Neuron (in vitro differentiated cells): ENCODE data around the gene NANOS1.
A peak's percentile ranks its signal among the peaks of the same experiment; 100 is the strongest.

ENCODE experiments used
- H2AFZ ChIP-seq: one replicate; pipeline ENCODE4 v1.6.1; 2013; ENCODE audit warnings: low read depth, mild to moderate bottlenecking, inconsistent platforms, low read length, moderate library complexity
- H3K27me3 ChIP-seq: one replicate; pipeline ENCODE4 v1.6.1; 2013; ENCODE audit warnings: low read length; ENCODE audit not compliant: insufficient read depth
- H3K36me3 ChIP-seq: one replicate; pipeline ENCODE4 v1.6.1; 2013; ENCODE audit warnings: low read length; ENCODE audit not compliant: insufficient read depth
- H3K4me1 ChIP-seq: one replicate; pipeline ENCODE4 v1.6.1; 2013; ENCODE audit warnings: low read length; ENCODE audit not compliant: insufficient read depth
- H3K4me3 ChIP-seq: 2 replicates; pipeline ENCODE4 v1.5.1; 2013; ENCODE audit warnings: mild to moderate bottlenecking, low read length, moderate library complexity
- H3K9me3 ChIP-seq: one replicate; pipeline ENCODE4 v1.6.1; 2013; ENCODE audit warnings: low read length

NANOS1 gene

GRCh38 chr10:119049777-119050176 is 20.3 kb downstream of the NANOS1 start:
- Histone ChIP-seq H3K27me3 (no peaks in the 10 kb centered on the region), H3K4me1 (no peaks in the 10 kb centered on the region), H2AFZ (no peak overlapping the region), H3K36me3 (peaks cover 94% of the 10 kb centered on the region), H3K9me3 (peaks cover 2% of the 10 kb centered on the region), H3K4me3 (no peak overlapping the region)

- H3K4me3 ChIP-seq, result no peak overlapping the region
- no peaks in the 10 kb centered on the region for H3K4me1 ChIP-seq
- H3K9me3 ChIP-seq, result peaks cover 2% of the 10 kb centered on the region
- H3K27me3 ChIP-seq, result no peaks in the 10 kb centered on the region
- H2AFZ ChIP-seq, result no peak overlapping the region
- peaks cover 94% of the 10 kb centered on the region for H3K36me3 ChIP-seq
These were observed 22.3 kb downstream of the NANOS1 start for GRCh38 chr10:119051775-119052174.

- no peak overlapping the region for H2AFZ ChIP-seq
- peaks cover 2% of the 10 kb centered on the region for H3K9me3 ChIP-seq
- H3K4me3 ChIP-seq, result no peak overlapping the region
- no peaks in the 10 kb centered on the region for H3K4me1 ChIP-seq
- H3K27me3 ChIP-seq, result no peaks in the 10 kb centered on the region
- H3K36me3 ChIP-seq, result peaks cover 97% of the 10 kb centered on the region
These were observed 26.0 kb downstream of the NANOS1 start for GRCh38 chr10:119055472-119055871.

GRCh38 chr10:119058010-119058409 is 28.5 kb downstream of the NANOS1 start:
- peaks cover 97% of the 10 kb centered on the region for H3K36me3 ChIP-seq

GRCh38 chr10:119059557-119059956 is 30.0 kb downstream of the NANOS1 start:
- no peaks in the 10 kb centered on the region for H3K9me3 ChIP-seq
- H2AFZ ChIP-seq, result no peak overlapping the region
- H3K4me3 ChIP-seq, result no peak overlapping the region
- no peaks in the 10 kb centered on the region for H3K27me3 ChIP-seq
- H3K4me1 ChIP-seq, result no peaks in the 10 kb centered on the region
- peaks cover 98% of the 10 kb centered on the region for H3K36me3 ChIP-seq

More at GRCh38 chr10:119058010-119058409, 28.5 kb downstream of the NANOS1 start:
- H3K4me1 ChIP-seq, result no peaks in the 10 kb centered on the region
- peaks cover 2% of the 10 kb centered on the region for H3K9me3 ChIP-seq
- H2AFZ ChIP-seq, result no peak overlapping the region
- no peaks in the 10 kb centered on the region for H3K27me3 ChIP-seq
- H3K4me3 ChIP-seq, result no peak overlapping the region

GRCh38 chr10:119060107-119060506 is 30.6 kb downstream of the NANOS1 start:
- Histone ChIP-seq H2AFZ (no peak overlapping the region), H3K27me3 (no peaks in the 10 kb centered on the region), H3K9me3 (no peaks in the 10 kb centered on the region), H3K4me3 (no peak overlapping the region), H3K4me1 (no peaks in the 10 kb centered on the region), H3K36me3 (peaks cover 97% of the 10 kb centered on the region)

DNA sequence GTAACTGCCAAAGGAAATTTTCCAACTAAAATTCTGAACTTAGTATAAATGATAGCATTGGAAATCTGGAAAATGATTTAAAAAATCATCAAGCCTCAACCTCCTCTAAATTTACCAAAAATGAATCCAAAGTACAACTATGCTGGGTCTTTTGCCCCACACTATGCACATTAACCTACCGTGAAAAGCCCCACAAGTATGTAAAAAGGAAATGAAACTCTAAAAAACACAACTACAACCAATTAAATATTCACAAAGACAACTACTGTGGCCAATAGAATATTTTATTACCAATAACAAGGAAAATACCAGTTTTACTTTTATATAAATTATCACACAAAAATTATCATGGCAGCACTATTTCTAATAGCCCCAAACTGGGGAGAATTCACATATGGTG is 31.8 kb downstream of the NANOS1 start:
- no peaks in the 10 kb centered on the region for H3K9me3 ChIP-seq
- H3K27me3 ChIP-seq, result no peaks in the 10 kb centered on the region
- H3K4me1 ChIP-seq, result no peaks in the 10 kb centered on the region
- no peak overlapping the region for H2AFZ ChIP-seq
- peaks cover 94% of the 10 kb centered on the region for H3K36me3 ChIP-seq
- no peak overlapping the region for H3K4me3 ChIP-seq

GRCh38 chr10:119061926-119062325 is 32.4 kb downstream of the NANOS1 start:
- no peaks in the 10 kb centered on the region for H3K4me1 ChIP-seq
- no peak overlapping the region for H2AFZ ChIP-seq
- H3K9me3 ChIP-seq, result no peaks in the 10 kb centered on the region
- H3K4me3 ChIP-seq, result no peak overlapping the region
- H3K36me3 ChIP-seq, result peaks cover 93% of the 10 kb centered on the region
- no peaks in the 10 kb centered on the region for H3K27me3 ChIP-seq

DNA sequence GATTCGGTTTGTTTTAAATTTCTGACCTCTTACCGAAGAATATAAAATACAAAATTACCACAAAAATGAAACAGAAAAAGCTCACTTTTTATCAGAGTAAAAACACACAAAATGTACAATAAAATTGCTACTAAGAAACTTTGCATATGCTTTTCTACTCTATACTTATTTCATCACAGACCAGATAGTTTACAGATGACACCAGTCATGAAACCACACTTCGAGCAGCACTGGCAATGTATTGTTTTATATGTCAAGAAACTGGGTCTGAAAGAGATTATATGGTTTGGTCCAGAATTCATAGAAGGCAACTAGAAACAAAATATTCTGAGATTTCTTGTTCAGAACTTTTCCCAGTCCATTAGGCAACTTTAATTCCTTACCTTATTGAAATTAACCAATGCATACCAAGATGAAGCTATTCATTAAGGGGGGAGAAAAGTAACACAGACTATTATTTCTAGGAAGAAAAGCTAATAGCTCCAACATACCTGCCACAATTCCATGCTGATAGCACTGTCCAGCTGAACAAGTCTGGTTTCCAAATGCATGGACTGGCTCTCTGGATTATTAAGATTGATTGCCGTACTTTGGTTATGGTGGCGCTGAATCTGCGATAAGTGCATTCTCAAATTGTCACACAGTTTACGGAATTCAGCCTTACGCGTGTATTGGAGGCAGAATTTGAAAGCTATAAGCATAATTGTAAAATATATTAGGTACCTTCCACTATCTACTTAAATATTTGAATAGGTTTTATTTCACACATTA is 41.1 kb downstream of the NANOS1 start:
- Histone ChIP-seq H3K4me3 (no peak overlapping the region), H3K36me3 (peaks cover 75% of the 10 kb centered on the region), H2AFZ (no peak overlapping the region), H3K4me1 (no peaks in the 10 kb centered on the region), H3K27me3 (no peaks in the 10 kb centered on the region), H3K9me3 (no peaks in the 10 kb centered on the region)

DNA sequence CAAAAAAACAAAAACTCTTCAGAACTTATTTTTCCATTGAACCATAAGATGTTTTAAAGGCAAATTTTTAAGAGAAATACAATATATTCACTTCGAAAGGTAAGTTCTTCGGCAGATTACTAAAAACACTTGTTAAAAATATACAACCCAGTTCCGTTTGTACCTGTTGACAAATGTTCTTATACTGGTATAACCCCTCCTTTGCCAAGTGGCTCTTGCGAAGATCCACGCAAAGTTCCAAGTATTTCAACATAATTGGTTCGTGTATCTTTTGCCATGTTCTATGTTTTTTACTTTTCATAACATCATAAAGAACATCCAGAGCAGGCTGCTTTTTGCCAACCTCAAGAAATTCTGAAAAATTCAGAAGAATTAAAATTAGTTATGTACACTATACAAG is 44.1 kb downstream of the NANOS1 start:
- Histone ChIP-seq H2AFZ (no peak overlapping the region), H3K4me3 (no peak overlapping the region), H3K4me1 (peaks cover 7% of the 10 kb centered on the region), H3K27me3 (no peaks in the 10 kb centered on the region), H3K9me3 (peaks cover 2% of the 10 kb centered on the region), H3K36me3 (peaks cover 59% of the 10 kb centered on the region)

DNA sequence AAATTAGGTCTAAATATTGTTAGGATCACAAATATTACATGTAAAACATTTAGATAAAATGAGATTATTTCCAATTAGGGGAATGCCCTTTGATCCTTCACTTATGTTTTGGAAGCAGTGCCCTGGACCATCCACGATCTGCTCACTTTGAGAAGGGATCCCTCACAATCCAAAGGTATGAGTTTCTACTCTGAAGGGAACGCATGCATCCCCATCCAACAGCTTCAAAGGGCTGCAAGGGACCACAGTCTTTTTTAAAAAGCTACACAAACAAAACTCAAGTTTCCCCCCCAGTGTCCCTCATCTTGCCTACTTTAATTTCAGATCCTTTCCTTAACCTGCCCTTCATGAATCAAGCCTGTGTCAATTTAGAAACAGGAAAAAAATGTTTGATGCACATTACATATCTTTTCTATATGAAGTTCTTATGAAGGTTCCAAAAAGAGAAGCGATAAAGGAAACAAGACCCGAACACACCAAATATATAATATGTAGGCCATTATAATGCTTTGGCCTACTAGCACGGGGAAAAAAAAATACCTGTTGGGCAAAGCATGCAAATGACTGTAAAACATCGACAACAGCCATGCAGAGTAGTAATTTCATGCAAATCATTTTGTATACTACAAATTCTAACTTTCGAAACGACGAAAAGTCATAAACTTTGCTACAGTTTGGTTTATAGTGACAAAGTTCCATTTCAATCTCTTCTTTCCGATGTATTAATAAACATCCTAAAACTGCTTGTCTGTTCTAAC is 49.1 kb downstream of the NANOS1 start:
- H3K9me3 ChIP-seq, result peaks cover 2% of the 10 kb centered on the region
- H3K36me3 ChIP-seq, result peaks cover 14% of the 10 kb centered on the region
- peaks cover 11% of the 10 kb centered on the region for H3K4me1 ChIP-seq
- no peak overlapping the region for H2AFZ ChIP-seq
- H3K27me3 ChIP-seq, result no peaks in the 10 kb centered on the region
- peak overlapping the region; percentile 98 for H3K4me3 ChIP-seq

DNA sequence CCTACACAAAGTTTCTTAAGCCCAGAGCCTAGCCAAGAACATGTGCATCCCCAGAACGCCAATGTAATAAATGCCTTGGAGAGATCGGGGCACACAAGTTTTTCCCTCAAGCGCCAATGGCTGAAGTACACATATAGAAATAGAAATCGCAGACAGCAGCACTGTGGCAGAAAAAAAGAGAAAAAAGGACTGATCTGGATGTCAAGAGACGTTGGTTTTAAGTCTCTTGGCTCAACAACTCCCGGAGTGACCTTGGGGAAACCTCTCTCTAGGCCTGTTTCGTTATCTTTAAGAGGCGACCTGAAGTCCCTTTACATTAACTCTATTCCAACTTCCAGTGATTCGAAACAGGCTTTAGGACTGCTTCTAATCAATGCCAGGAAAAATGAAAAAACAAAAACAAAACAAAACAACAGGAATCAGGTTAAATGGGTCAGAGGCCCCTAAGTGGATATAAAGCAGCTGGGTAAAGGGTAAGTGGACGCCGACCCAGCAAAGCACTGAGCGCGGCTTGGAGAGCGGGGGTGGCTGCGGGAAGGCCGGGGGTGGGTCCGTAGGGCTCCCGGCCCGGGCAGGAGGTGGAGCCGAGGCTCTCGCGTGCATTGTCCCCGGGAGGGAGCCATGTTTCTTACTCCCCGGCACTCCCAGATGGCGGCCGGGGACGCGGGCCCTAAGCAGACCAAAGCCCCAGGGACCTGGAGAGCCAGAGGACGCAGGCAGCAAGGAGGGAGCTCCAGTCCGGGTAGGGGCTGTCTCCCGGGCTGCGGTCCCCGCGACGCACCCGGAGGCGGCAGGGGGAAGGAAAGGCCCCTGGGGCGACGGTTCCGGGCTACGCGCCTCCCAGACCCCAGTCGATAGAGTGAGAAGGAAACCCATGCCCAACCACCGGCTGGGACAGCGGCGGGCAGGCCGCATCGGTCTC is 50.3 kb downstream of the NANOS1 start:
- Histone ChIP-seq H3K4me1 (peaks cover 11% of the 10 kb centered on the region), H3K9me3 (peaks cover 2% of the 10 kb centered on the region), H2AFZ (peak overlapping the region; percentile 89), H3K27me3 (no peaks in the 10 kb centered on the region), H3K36me3 (peaks cover 10% of the 10 kb centered on the region), H3K4me3 (peak overlapping the region; percentile 98)
